Measurements from ENCODE around the gene SUMO3.

SUMO3 gene

DNA sequence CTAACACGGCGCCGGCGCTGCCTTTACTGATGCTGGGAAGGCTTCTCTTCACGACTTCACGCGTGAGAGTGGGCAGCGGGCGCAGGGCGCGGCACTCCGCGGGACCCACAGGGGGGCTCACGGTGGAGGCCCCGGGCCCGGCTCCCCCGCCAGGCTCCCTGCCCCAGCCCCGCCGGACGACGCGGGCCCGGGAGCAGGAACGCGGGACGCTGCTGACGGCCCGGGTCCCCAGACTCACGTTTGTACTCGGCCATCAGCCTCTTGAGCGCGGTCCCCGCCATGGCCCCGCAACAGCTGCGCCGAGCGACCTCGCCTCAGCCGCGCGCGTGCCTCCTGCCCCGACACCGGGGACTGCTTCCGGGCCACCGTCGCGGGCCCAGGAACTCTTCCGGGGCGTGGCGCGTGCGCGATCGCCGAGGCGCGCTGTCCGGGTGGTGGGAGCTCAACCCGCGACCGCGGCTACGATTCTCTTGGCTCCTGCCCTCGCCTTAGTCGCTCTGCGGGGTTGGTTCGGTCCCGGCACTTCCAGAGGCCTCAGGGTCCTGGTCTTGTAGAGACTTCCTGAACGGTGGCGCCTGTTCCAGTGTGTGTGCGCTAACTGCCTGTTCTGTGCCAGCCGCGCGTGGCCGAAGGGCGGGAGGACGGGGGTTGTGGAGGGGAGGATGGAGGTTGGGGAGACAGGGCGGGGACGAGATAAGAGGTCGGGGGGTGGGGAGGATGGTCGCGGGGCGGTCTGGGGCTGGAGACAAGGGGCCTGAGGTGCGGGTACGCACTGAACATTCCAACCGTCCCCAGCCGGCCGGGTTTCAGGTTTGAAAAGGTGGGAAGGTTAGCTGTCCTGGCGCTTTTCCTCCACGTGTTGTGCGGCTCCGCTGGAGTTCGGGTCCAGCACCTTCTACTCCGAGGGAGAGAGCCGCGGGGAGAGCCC lies 16.1 kb downstream of the SUMO3 start, which contains the start of gene UBE2G2:
Gene UBE2G2, minus strand, starts transcription at position 353 of the 928 bp plus-strand sequence. Its CDS starts 72 bp downstream, at position 281.
- peak; percentile 44 for DNase-seq
- in situ Hi-C loops (cut with HindIII; ENCODE audit: low pct_ligation_motif_present, low sequenced_read_pairs) = loop anchor here (10.0 kb wide), 1 partner anchor 53 kb away; no protein-coding TSS in a partner anchor
- TF ChIP-seq CTCF (IDR thresholded peaks at IDR 0.05; ENCODE audit: low read depth, low read length, missing control alignments) = no peak
- peak within 1 kb of the TSS; percentile 31 for H3K27ac ChIP-seq
- peaks cover 24% of the 10 kb centered on the region for H3K36me3 ChIP-seq (replicated peaks)
- peak within 1 kb of the TSS; percentile 86 for H3K4me3 ChIP-seq (ENCODE audit: low read depth, low read length)
- H3K27me3 ChIP-seq (replicated peaks) = no peaks in the 10 kb centered on the region

- Histone ChIP-seq H3K4me3 (ENCODE audit: low read depth, low read length) (peak overlapping the region; percentile 86), H3K27ac (no peak overlapping the region), H3K27me3 (replicated peaks) (no peaks in the 10 kb centered on the region), H3K36me3 (replicated peaks) (peaks cover 22% of the 10 kb centered on the region)
- no peak for DNase-seq
- in situ Hi-C loops (cut with HindIII; ENCODE audit: low pct_ligation_motif_present, low sequenced_read_pairs) = loop anchor here (10.0 kb wide), 1 partner anchor 54 kb away; no protein-coding TSS in a partner anchor
- TF ChIP-seq CTCF (IDR thresholded peaks at IDR 0.05; ENCODE audit: low read depth, low read length, missing control alignments) = peak; percentile 57
These were observed 16.8 kb downstream of the SUMO3 start for GRCh38 chr21:44800971-44801467.

- H3K27ac ChIP-seq = no peak overlapping the region
- no peak overlapping the region for H3K4me3 ChIP-seq (ENCODE audit: low read depth, low read length)
- peaks cover 18% of the 10 kb centered on the region for H3K36me3 ChIP-seq (replicated peaks)
These were observed 17.8 kb downstream of the SUMO3 start for GRCh38 chr21:44800103-44800502.

DNA sequence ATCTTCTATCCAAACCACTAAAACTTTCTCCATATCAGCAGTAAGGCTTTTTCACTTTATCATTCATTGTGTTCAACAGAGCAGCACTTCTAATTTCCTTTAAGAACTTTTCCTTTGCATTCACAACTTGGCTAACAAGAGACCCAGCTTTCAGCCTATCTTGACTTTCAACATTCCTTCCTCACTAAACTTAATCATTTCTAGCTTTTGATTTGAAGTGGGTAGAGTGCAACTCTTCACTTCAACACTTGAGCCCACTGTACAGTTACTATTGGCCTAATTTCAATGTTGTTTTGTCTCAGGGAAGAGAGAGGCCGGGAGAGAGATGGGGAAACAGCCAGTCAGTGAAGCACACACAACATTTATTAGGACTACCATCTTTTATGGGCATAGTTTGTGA lies 18.2 kb downstream of the SUMO3 start:
- no peak for TF ChIP-seq CTCF (IDR thresholded peaks at IDR 0.05; ENCODE audit: low read depth, low read length, missing control alignments)
- no peak overlapping the region for H3K4me3 ChIP-seq (ENCODE audit: low read depth, low read length)

More at GRCh38 chr21:44800103-44800502, 17.8 kb downstream of the SUMO3 start:
- no peak for DNase-seq
- H3K27me3 ChIP-seq (replicated peaks) = no peaks in the 10 kb centered on the region
- in situ Hi-C loops (cut with HindIII; ENCODE audit: low pct_ligation_motif_present, low sequenced_read_pairs) = loop anchor here (10.0 kb wide), 1 partner anchor 55 kb away; no protein-coding TSS in a partner anchor
- peak; percentile 59 for TF ChIP-seq CTCF (IDR thresholded peaks at IDR 0.05; ENCODE audit: low read depth, low read length, missing control alignments)

DNA sequence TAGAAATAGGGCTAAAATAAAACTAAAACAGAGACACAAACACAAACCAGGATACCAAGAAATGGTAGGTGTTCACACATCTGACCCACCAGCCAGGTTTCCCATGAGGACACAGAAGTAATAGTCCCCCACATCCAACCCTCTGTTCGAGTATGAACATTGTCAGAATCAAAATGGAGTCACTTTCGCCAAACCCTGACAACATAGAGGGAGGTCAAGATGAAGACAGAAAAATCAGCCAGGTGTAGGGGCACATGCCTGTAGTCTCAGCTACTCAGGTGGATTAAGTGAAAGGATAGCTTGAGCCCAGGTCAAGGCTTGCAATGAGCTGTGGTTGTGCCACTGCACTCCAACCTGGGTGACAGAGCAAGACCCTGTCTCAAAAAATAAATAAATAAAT lies 20.1 kb downstream of the SUMO3 start:
- Histone ChIP-seq H3K36me3 (replicated peaks) (peaks cover 13% of the 10 kb centered on the region), H3K27ac (no peak overlapping the region), H3K4me3 (ENCODE audit: low read depth, low read length) (no peak overlapping the region), H3K27me3 (replicated peaks) (no peaks in the 10 kb centered on the region)
- TF ChIP-seq CTCF (IDR thresholded peaks at IDR 0.05; ENCODE audit: low read depth, low read length, missing control alignments) = no peak
- DNase-seq = no peak
- in situ Hi-C loops (cut with HindIII; ENCODE audit: low pct_ligation_motif_present, low sequenced_read_pairs) = no loop called here

More for the DNA sequence above, 18.2 kb downstream of the SUMO3 start:
- Histone ChIP-seq H3K27ac (no peak overlapping the region), H3K27me3 (replicated peaks) (no peaks in the 10 kb centered on the region), H3K36me3 (replicated peaks) (peaks cover 15% of the 10 kb centered on the region)
- no peak for DNase-seq
- in situ Hi-C loops (cut with HindIII; ENCODE audit: low pct_ligation_motif_present, low sequenced_read_pairs) = loop anchor here (10.0 kb wide), 1 partner anchor 55 kb away; no protein-coding TSS in a partner anchor
